Endothelial cell (in vitro differentiated cells): Measurements from ENCODE around the gene ZBTB7B. TPM values are rescaled to one million over a fixed set of nuclear protein-coding genes. Genes with fewer than 3 reads are reported as not detected.

Source experiments
- DNase-seq: peaks from one replicate; pipeline ENCODE4 v3.0.0; 2021; ENCODE audit warnings: low spot score
- H3K27ac Mint-ChIP-seq: one replicate; pipeline ENCODE4 v1.8.0; 2021; ENCODE audit warnings: mixed read lengths, inconsistent platforms; ENCODE audit not compliant: unreplicated experiment
- H3K27me3 Mint-ChIP-seq: one replicate; pipeline ENCODE4 v1.8.0; 2021; ENCODE audit warnings: mild to moderate bottlenecking, moderate library complexity, mixed read lengths, inconsistent platforms; ENCODE audit not compliant: unreplicated experiment
- H3K36me3 Mint-ChIP-seq: one replicate; pipeline ENCODE4 v1.8.0; 2021; ENCODE audit warnings: mild to moderate bottlenecking, low read depth, mixed read lengths, inconsistent platforms; ENCODE audit not compliant: unreplicated experiment
- H3K4me1 Mint-ChIP-seq: one replicate; pipeline ENCODE4 v1.8.0; 2021; ENCODE audit warnings: mild to moderate bottlenecking, mixed read lengths, inconsistent platforms; ENCODE audit not compliant: unreplicated experiment
- H3K4me3 Mint-ChIP-seq: one replicate; pipeline ENCODE4 v1.8.0; 2021; ENCODE audit warnings: mild to moderate bottlenecking, mixed read lengths, inconsistent platforms; ENCODE audit not compliant: unreplicated experiment
- H3K9me3 Mint-ChIP-seq: one replicate; pipeline ENCODE4 v1.8.0; 2021; ENCODE audit warnings: mixed read lengths, inconsistent platforms; ENCODE audit not compliant: unreplicated experiment
- total RNA-seq: library from RNA; stranded (reverse); fragmentation: NEBNext Ultra II Directional; extraction: Animal tissue kit (Norgen Biotek cat#: 25700); gene quantifications from one replicate; pipeline ENCODE4 v1.2.1, GENCODE V29; 2021; ENCODE audit not compliant: unreplicated experiment
- TF ChIP-seq, protein P1 (sequence below): fragments of 200-600 bp; sonication (generic); IDR thresholded peaks from one replicate; pipeline ENCODE4 v1.5.0; 2021; ENCODE audit warnings: antibody characterized with exemption; ENCODE audit not compliant: unreplicated experiment

The ZBTB7B gene
- total RNA-seq, 1 donor from 2014 or later: 23.3 TPM

GRCh38 chr1:154988058-154988954 is 14.3 kb upstream of the ZBTB7B start:
- DNase-seq: no peak
- Mint-ChIP-seq H3K9me3 (no peaks in the 10 kb centered on the region), H3K4me3 (no peak overlapping the region), H3K4me1 (peaks cover 4% of the 10 kb centered on the region), H3K27ac (no peak overlapping the region), H3K36me3 (peaks cover 12% of the 10 kb centered on the region), H3K27me3 (no peaks in the 10 kb centered on the region)
- TF ChIP-seq, protein P1, sequence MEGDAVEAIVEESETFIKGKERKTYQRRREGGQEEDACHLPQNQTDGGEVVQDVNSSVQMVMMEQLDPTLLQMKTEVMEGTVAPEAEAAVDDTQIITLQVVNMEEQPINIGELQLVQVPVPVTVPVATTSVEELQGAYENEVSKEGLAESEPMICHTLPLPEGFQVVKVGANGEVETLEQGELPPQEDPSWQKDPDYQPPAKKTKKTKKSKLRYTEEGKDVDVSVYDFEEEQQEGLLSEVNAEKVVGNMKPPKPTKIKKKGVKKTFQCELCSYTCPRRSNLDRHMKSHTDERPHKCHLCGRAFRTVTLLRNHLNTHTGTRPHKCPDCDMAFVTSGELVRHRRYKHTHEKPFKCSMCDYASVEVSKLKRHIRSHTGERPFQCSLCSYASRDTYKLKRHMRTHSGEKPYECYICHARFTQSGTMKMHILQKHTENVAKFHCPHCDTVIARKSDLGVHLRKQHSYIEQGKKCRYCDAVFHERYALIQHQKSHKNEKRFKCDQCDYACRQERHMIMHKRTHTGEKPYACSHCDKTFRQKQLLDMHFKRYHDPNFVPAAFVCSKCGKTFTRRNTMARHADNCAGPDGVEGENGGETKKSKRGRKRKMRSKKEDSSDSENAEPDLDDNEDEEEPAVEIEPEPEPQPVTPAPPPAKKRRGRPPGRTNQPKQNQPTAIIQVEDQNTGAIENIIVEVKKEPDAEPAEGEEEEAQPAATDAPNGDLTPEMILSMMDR: no peak

- DNase-seq: no peak
- Mint-ChIP-seq H3K4me1 (peaks cover 8% of the 10 kb centered on the region), H3K27ac (no peak overlapping the region), H3K9me3 (no peaks in the 10 kb centered on the region), H3K27me3 (no peaks in the 10 kb centered on the region), H3K36me3 (peaks cover 12% of the 10 kb centered on the region), H3K4me3 (peak overlapping the region; percentile 53)
- TF ChIP-seq, protein P1: no peak
Observed at GRCh38 chr1:154989195-154989860, 13.3 kb upstream of the ZBTB7B start.

DNA sequence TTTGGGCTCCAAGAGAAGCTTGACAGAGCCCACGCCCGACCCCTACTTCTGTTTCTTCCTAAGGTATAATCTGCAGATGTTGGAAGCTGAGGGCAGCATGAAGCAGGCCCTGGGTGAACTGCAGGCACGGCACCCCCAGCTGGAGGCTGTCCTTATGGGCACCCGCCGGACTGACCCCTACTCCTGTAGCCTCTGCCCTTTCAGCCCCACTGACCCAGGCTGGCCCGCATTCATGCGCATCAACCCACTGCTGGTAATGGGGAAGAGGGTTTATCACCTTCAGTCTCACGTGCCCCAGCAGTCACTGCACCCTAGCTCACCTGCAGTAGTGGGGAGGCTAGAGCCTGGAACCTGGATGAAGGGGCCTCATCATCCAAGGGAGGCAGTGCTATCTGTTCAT is 12.3 kb upstream of the ZBTB7B start:
- Mint-ChIP-seq H3K4me3 (no peak overlapping the region), H3K9me3 (no peaks in the 10 kb centered on the region), H3K27ac (no peak overlapping the region), H3K36me3 (peaks cover 12% of the 10 kb centered on the region), H3K27me3 (no peaks in the 10 kb centered on the region), H3K4me1 (peaks cover 13% of the 10 kb centered on the region)
- no peak for DNase-seq
- TF ChIP-seq, protein P1: no peak

DNA sequence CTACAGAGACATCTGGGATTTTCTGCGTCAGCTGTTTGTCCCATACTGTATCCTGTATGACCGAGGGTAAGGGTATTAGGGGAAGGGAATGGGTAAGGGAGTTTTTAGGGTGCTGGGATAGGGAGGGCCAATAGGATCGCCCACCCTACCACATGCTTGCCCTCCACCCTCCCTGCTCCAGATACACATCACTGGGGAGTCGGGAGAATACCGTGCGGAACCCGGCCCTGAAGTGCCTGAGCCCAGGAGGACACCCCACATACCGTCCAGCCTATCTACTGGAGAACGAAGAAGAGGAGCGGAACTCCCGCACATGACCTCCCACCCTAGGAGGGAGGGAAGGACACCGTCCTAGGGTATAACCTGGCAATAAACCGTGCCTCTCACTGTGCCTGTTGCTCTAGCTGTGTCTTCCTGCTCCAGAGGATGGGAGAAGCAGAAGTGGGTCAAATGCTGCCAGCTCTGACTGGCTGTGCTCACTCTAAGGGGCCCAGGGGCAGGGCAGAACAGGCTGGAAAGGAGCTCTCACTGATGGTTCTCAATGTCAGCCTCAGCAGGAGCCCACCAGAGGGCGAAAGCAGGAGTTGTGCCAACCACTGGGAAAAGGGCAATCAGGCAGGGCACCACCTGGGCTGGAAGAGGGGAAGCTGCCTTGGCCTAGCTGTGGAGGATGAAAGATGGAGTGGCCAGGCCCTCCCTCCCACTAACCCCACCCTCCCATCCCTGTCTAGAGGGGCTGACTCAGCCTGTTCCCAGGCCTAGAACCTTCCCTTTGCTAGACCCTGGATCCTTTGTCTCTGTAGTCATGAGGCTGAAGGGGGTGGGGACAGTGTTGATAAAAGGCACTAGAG is 9.7 kb upstream of the ZBTB7B start:
- H3K27ac Mint-ChIP-seq: no peak overlapping the region
- H3K4me3 Mint-ChIP-seq: no peak overlapping the region
- TF ChIP-seq, protein P1: no peak

More for the DNA sequence above, 9.7 kb upstream of the ZBTB7B start:
- Mint-ChIP-seq H3K9me3 (no peaks in the 10 kb centered on the region), H3K4me1 (peaks cover 13% of the 10 kb centered on the region), H3K36me3 (peaks cover 12% of the 10 kb centered on the region), H3K27me3 (no peaks in the 10 kb centered on the region)
- no peak for DNase-seq
